ENCODE results near the gene TMEM132A.

DNA sequence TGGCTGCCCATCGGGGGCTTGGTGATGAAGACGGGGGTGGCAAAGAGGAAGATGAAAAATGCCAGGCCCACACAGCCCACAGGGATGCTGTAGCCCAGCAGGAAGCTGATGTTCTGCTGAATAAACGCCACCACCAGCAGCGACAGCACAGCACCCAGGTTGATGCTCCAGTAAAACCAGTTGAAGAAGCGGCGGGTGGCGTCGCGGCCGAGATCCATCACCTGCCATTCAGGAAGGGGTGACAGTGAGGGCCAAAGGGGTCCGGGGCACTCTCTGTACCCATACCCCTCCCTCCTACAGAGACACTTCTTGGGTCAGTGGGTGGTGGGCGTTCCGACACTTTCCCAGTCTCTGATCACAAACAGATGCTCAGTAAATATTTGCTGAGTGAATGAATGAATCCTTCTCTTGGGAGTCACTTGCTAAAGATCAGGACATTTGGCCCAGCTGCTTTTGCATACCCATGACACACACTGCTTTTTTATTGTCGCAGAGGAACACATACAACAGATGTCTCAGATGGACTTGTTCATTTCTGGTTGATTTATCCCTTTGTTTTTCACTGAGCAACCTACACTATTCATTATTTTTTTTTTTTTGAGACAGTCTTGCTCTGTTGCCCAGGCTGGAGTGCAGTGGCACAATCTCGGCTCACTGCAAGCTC, 22.5 kb downstream of the TMEM132A start:
- TF ChIP-seq, protein P1, sequence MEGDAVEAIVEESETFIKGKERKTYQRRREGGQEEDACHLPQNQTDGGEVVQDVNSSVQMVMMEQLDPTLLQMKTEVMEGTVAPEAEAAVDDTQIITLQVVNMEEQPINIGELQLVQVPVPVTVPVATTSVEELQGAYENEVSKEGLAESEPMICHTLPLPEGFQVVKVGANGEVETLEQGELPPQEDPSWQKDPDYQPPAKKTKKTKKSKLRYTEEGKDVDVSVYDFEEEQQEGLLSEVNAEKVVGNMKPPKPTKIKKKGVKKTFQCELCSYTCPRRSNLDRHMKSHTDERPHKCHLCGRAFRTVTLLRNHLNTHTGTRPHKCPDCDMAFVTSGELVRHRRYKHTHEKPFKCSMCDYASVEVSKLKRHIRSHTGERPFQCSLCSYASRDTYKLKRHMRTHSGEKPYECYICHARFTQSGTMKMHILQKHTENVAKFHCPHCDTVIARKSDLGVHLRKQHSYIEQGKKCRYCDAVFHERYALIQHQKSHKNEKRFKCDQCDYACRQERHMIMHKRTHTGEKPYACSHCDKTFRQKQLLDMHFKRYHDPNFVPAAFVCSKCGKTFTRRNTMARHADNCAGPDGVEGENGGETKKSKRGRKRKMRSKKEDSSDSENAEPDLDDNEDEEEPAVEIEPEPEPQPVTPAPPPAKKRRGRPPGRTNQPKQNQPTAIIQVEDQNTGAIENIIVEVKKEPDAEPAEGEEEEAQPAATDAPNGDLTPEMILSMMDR (IDR thresholded peaks at IDR 0.05), result no peak
- no peak for TF ChIP-seq EZH2 (IDR thresholded peaks at IDR 0.05)
- TF ChIP-seq EZH2phosphoT487 (IDR thresholded peaks at IDR 0.05), result no peak
